Measurements from ENCODE around the gene ZP2.

DNA sequence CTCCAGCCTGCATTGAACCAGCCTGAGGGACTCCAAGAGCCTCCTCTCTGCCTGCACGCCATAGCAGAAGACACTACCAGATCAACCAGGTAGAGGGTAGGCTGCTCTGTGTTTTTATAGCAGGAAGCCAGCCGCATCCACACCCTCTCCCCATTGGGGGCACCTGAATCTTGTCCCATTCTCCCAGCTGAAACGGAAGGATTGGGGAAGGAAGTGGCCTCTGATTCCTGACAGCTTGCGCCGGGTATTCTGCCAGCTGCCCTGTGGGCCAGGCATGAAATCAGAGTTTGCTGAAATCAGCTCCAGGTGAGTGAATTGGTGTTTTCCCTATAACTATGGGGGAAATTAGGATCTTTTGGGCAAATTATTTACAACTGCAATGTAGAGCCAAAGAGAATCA is at the start of gene ZP2:
- no peak for TF ChIP-seq CTCF (IDR thresholded peaks at IDR 0.05 in 4 of 5, conservative IDR thresholded peaks at IDR 0.05 in 1 of 5)
- TF ChIP-seq POLR2A (IDR thresholded peaks at IDR 0.05): no peak

All from gastrocnemius medialis (tissue), 4 donors.